ENCODE data around the gene PVRIG.

PVRIG gene

GRCh38 chr7:100198266-100198665 is 21.5 kb upstream of the PVRIG start:
- no peak overlapping the region for H3K18ac ChIP-seq (ENCODE audit: low read length)
- no peak overlapping the region for H3K4me2 ChIP-seq (ENCODE audit: low read length)
- H3K36me3 ChIP-seq (ENCODE audit: control insufficient read depth in 1 of 2, insufficient read depth in 2 of 2, low read length in 2 of 2), result no peaks in the 10 kb centered on the region
- no peak overlapping the region for H2BK120ac ChIP-seq (ENCODE audit: insufficient read depth, low read length, poor library complexity)
- no peak for DNase-seq
- no peak overlapping the region for H3K27ac ChIP-seq (ENCODE audit: low read depth, low read length)
- no peak overlapping the region for H4K8ac ChIP-seq (ENCODE audit: low read depth, low read length)
- no peak overlapping the region for H3K4me3 ChIP-seq (ENCODE audit: low read depth, low read length)
- H3K23ac ChIP-seq (ENCODE audit: low read length), result no peak overlapping the region
- H3K9ac ChIP-seq (ENCODE audit: low read length), result no peak overlapping the region
- no peak overlapping the region for H4K91ac ChIP-seq (ENCODE audit: low read depth, low read length)
- H3K79me1 ChIP-seq (ENCODE audit: low read length), result no peaks in the 10 kb centered on the region
- no peak overlapping the region for H2BK12ac ChIP-seq (ENCODE audit: low read length)
- H3K4ac ChIP-seq (ENCODE audit: low read depth, low read length), result no peak overlapping the region
- no peaks in the 10 kb centered on the region for H3K27me3 ChIP-seq (ENCODE audit: insufficient read depth, low read length)
- no peak overlapping the region for H2BK5ac ChIP-seq (ENCODE audit: low read depth, low read length, poor library complexity)
- H2AFZ ChIP-seq (ENCODE audit: insufficient read depth, low read length, poor library complexity), result no peak overlapping the region
- no peak overlapping the region for H3K14ac ChIP-seq (ENCODE audit: low read length)
- H2AK5ac ChIP-seq (ENCODE audit: low read length), result no peak overlapping the region
- no peaks in the 10 kb centered on the region for H3K79me2 ChIP-seq (ENCODE audit: control insufficient read depth, insufficient read depth, low read length, poor library complexity)
- H4K12ac ChIP-seq (ENCODE audit: low read depth, low read length), result no peak overlapping the region
- no CpG with 5 or more reads among the region's 10 CpGs for WGBS (ENCODE audit: extremely low coverage, insufficient coverage, insufficient read length)
- H3K4me1 ChIP-seq (ENCODE audit: control insufficient read depth in 1 of 2, insufficient read depth in 2 of 2, low read length in 2 of 2), result no peaks in the 10 kb centered on the region
- no peaks in the 10 kb centered on the region for H3K9me3 ChIP-seq (ENCODE audit: insufficient read depth, low read depth, low read length)

GRCh38 chr7:100200693-100201092 is 19.1 kb upstream of the PVRIG start:
- Histone ChIP-seq H2BK12ac (ENCODE audit: low read length) (no peak overlapping the region), H2AFZ (ENCODE audit: insufficient read depth, low read length, poor library complexity) (no peak overlapping the region), H3K4ac (ENCODE audit: low read depth, low read length) (no peak overlapping the region), H3K9me3 (ENCODE audit: insufficient read depth, low read depth, low read length) (no peaks in the 10 kb centered on the region), H3K79me2 (ENCODE audit: control insufficient read depth, insufficient read depth, low read length, poor library complexity) (no peaks in the 10 kb centered on the region), H3K4me2 (ENCODE audit: low read length) (no peak overlapping the region), H3K18ac (ENCODE audit: low read length) (no peak overlapping the region), H3K4me1 (ENCODE audit: control insufficient read depth in 1 of 2, insufficient read depth in 2 of 2, low read length in 2 of 2) (no peaks in the 10 kb centered on the region), H2AK5ac (ENCODE audit: low read length) (no peak overlapping the region), H3K79me1 (ENCODE audit: low read length) (no peaks in the 10 kb centered on the region), H3K14ac (ENCODE audit: low read length) (no peak overlapping the region), H4K91ac (ENCODE audit: low read depth, low read length) (no peak overlapping the region), H3K27ac (ENCODE audit: low read depth, low read length) (no peak overlapping the region), H3K36me3 (ENCODE audit: control insufficient read depth in 1 of 2, insufficient read depth in 2 of 2, low read length in 2 of 2) (no peaks in the 10 kb centered on the region), H4K12ac (ENCODE audit: low read depth, low read length) (no peak overlapping the region), H3K9ac (ENCODE audit: low read length) (no peak overlapping the region), H4K8ac (ENCODE audit: low read depth, low read length) (no peak overlapping the region), H3K27me3 (ENCODE audit: insufficient read depth, low read length) (no peaks in the 10 kb centered on the region), H2BK5ac (ENCODE audit: low read depth, low read length, poor library complexity) (no peak overlapping the region), H3K23ac (ENCODE audit: low read length) (no peak overlapping the region), H3K4me3 (ENCODE audit: low read depth, low read length) (no peak overlapping the region), H2BK120ac (ENCODE audit: insufficient read depth, low read length, poor library complexity) (no peak overlapping the region)
- DNase-seq, result no peak
- no CpG with 5 or more reads among the region's 11 CpGs for WGBS (ENCODE audit: extremely low coverage, insufficient coverage, insufficient read length)

GRCh38 chr7:100204454-100204853 is 15.3 kb upstream of the PVRIG start:
- H2AFZ ChIP-seq (ENCODE audit: insufficient read depth, low read length, poor library complexity), result no peak overlapping the region
- H3K27me3 ChIP-seq (ENCODE audit: insufficient read depth, low read length), result no peaks in the 10 kb centered on the region
- H3K36me3 ChIP-seq (ENCODE audit: control insufficient read depth in 1 of 2, insufficient read depth in 2 of 2, low read length in 2 of 2), result no peaks in the 10 kb centered on the region
- H4K12ac ChIP-seq (ENCODE audit: low read depth, low read length), result no peak overlapping the region
- no peak overlapping the region for H4K91ac ChIP-seq (ENCODE audit: low read depth, low read length)
- no peak for DNase-seq
- no peak overlapping the region for H3K4ac ChIP-seq (ENCODE audit: low read depth, low read length)
- H3K4me2 ChIP-seq (ENCODE audit: low read length), result no peak overlapping the region
- H2AK5ac ChIP-seq (ENCODE audit: low read length), result no peak overlapping the region
- no peaks in the 10 kb centered on the region for H3K4me1 ChIP-seq (ENCODE audit: control insufficient read depth in 1 of 2, insufficient read depth in 2 of 2, low read length in 2 of 2)
- H3K9ac ChIP-seq (ENCODE audit: low read length), result no peak overlapping the region
- H2BK120ac ChIP-seq (ENCODE audit: insufficient read depth, low read length, poor library complexity), result no peak overlapping the region
- H3K18ac ChIP-seq (ENCODE audit: low read length), result no peak overlapping the region
- WGBS (ENCODE audit: extremely low coverage, insufficient coverage, insufficient read length), result no CpG with 5 or more reads among the region's 9 CpGs
- H3K23ac ChIP-seq (ENCODE audit: low read length), result no peak overlapping the region
- H2BK12ac ChIP-seq (ENCODE audit: low read length), result no peak overlapping the region
- no peak overlapping the region for H3K14ac ChIP-seq (ENCODE audit: low read length)
- H3K79me1 ChIP-seq (ENCODE audit: low read length), result no peaks in the 10 kb centered on the region
- no peak overlapping the region for H4K8ac ChIP-seq (ENCODE audit: low read depth, low read length)
- H2BK5ac ChIP-seq (ENCODE audit: low read depth, low read length, poor library complexity), result no peak overlapping the region
- H3K9me3 ChIP-seq (ENCODE audit: insufficient read depth, low read depth, low read length), result no peaks in the 10 kb centered on the region
- no peak overlapping the region for H3K4me3 ChIP-seq (ENCODE audit: low read depth, low read length)
- H3K79me2 ChIP-seq (ENCODE audit: control insufficient read depth, insufficient read depth, low read length, poor library complexity), result no peaks in the 10 kb centered on the region
- H3K27ac ChIP-seq (ENCODE audit: low read depth, low read length), result no peak overlapping the region

GRCh38 chr7:100208911-100209408 is 10.8 kb upstream of the PVRIG start:
- no peak overlapping the region for H3K9ac ChIP-seq (ENCODE audit: low read length)
- H2BK5ac ChIP-seq (ENCODE audit: low read depth, low read length, poor library complexity), result no peak overlapping the region
- H2BK12ac ChIP-seq (ENCODE audit: low read length), result no peak overlapping the region
- no peak overlapping the region for H2AFZ ChIP-seq (ENCODE audit: insufficient read depth, low read length, poor library complexity)
- no peak overlapping the region for H3K27ac ChIP-seq (ENCODE audit: low read depth, low read length)
- H4K12ac ChIP-seq (ENCODE audit: low read depth, low read length), result no peak overlapping the region
- H4K8ac ChIP-seq (ENCODE audit: low read depth, low read length), result no peak overlapping the region
- H3K79me2 ChIP-seq (ENCODE audit: control insufficient read depth, insufficient read depth, low read length, poor library complexity), result no peaks in the 10 kb centered on the region
- H3K4me1 ChIP-seq (ENCODE audit: control insufficient read depth in 1 of 2, insufficient read depth in 2 of 2, low read length in 2 of 2), result peaks cover 0 to 2% of the 10 kb centered on the region in 2 experiments
- no peak overlapping the region for H4K91ac ChIP-seq (ENCODE audit: low read depth, low read length)
- no peak overlapping the region for H3K18ac ChIP-seq (ENCODE audit: low read length)
- H2BK120ac ChIP-seq (ENCODE audit: insufficient read depth, low read length, poor library complexity), result no peak overlapping the region
- WGBS (ENCODE audit: extremely low coverage, insufficient coverage, insufficient read length), result no CpG with 5 or more reads among the region's 6 CpGs
- no peaks in the 10 kb centered on the region for H3K36me3 ChIP-seq (ENCODE audit: control insufficient read depth in 1 of 2, insufficient read depth in 2 of 2, low read length in 2 of 2)
- H3K14ac ChIP-seq (ENCODE audit: low read length), result no peak overlapping the region
- no peak overlapping the region for H2AK5ac ChIP-seq (ENCODE audit: low read length)
- no peak overlapping the region for H3K4me2 ChIP-seq (ENCODE audit: low read length)
- H3K27me3 ChIP-seq (ENCODE audit: insufficient read depth, low read length), result no peaks in the 10 kb centered on the region
- no peak overlapping the region for H3K4me3 ChIP-seq (ENCODE audit: low read depth, low read length)
- no peak overlapping the region for H3K4ac ChIP-seq (ENCODE audit: low read depth, low read length)
- no peaks in the 10 kb centered on the region for H3K79me1 ChIP-seq (ENCODE audit: low read length)
- DNase-seq, result no peak
- H3K23ac ChIP-seq (ENCODE audit: low read length), result no peak overlapping the region
- no peaks in the 10 kb centered on the region for H3K9me3 ChIP-seq (ENCODE audit: insufficient read depth, low read depth, low read length)
